HL-60 (cell line): Measurements from ENCODE around the gene MYLK3.
A peak's percentile ranks its signal among the peaks of the same experiment; 100 is the strongest.

Experiments
- DNase-seq, 2 experiments: peaks; one replicate each; pipeline ENCODE4 v3.0.0-alpha.2; 2010 to 2020; ENCODE audit warnings: low read depth in 1 of 2, low spot score in 1 of 2
- H3K27ac ChIP-seq: fragments of 250-450 bp; sonication (Bioruptor Pico); replicated peaks from 2 replicates; pipeline ENCODE4 v1.5.1; 2020; ENCODE audit warnings: mild to moderate bottlenecking, moderate library complexity
- H3K27me3 ChIP-seq: fragments of 250-450 bp; sonication (Bioruptor Pico); 2 replicates; pipeline ENCODE4 v1.5.1; 2021; ENCODE audit warnings: mild to moderate bottlenecking, moderate library complexity; ENCODE audit not compliant: insufficient read depth, poor library complexity, severe bottlenecking
- H3K4me3 ChIP-seq: replicated peaks from 2 replicates; pipeline ENCODE4 v1.5.1; 2011; ENCODE audit warnings: mild to moderate bottlenecking, control low read depth, low read length; ENCODE audit not compliant: insufficient read depth
- CTCF ChIP-seq: IDR thresholded peaks from one replicate; pipeline ENCODE4 v1.5.1; 2011; ENCODE audit warnings: low read length, control low read depth, inconsistent platforms; ENCODE audit not compliant: insufficient read depth
- GABPA ChIP-seq: IDR thresholded peaks from 2 replicates; pipeline ENCODE4 v1.6.1; 2012; ENCODE audit warnings: low read depth
- POLR2AphosphoS5 ChIP-seq: IDR thresholded peaks from 2 replicates; pipeline ENCODE4 v1.6.1; 2012; ENCODE audit warnings: low read depth
- REST ChIP-seq: IDR thresholded peaks from 2 replicates; pipeline ENCODE4 v1.6.1; 2012; ENCODE audit warnings: low read depth; ENCODE audit not compliant: insufficient replicate concordance
- SPI1 ChIP-seq: IDR thresholded peaks from 2 replicates; pipeline ENCODE4 v1.6.1; 2012; ENCODE audit warnings: low read depth, mild to moderate bottlenecking, borderline replicate concordance

Gene MYLK3

GRCh38 chr16:46793841-46794240, 45.7 kb upstream of the MYLK3 start:
- Histone ChIP-seq H3K27me3 (no peaks in the 10 kb centered on the region), H3K4me3 (no peak overlapping the region)
- DNase-seq: no peak

GRCh38 chr16:46790599-46791270, 42.6 kb upstream of the MYLK3 start:
- H3K27me3 ChIP-seq: no peaks in the 10 kb centered on the region
- no peak for TF ChIP-seq REST
- no peak for TF ChIP-seq POLR2AphosphoS5
- TF ChIP-seq SPI1: no peak
- no peak for TF ChIP-seq CTCF
- no peak for TF ChIP-seq GABPA
- peak overlapping the region; percentile 79; the same call in 1 of the 2 replicates for H3K4me3 ChIP-seq
- H3K27ac ChIP-seq: no peak overlapping the region
- DNase-seq: no peak

More at GRCh38 chr16:46793841-46794240, 45.7 kb upstream of the MYLK3 start:
- no peak overlapping the region for H3K27ac ChIP-seq
- TF ChIP-seq POLR2AphosphoS5: no peak
- TF ChIP-seq REST: no peak
- no peak for TF ChIP-seq GABPA
- no peak for TF ChIP-seq CTCF
- TF ChIP-seq SPI1: no peak

GRCh38 chr16:46789499-46790414, 41.6 kb upstream of the MYLK3 start:
- peak; percentile 57 to 79 for DNase-seq
- peak overlapping the region; percentile 79 for H3K4me3 ChIP-seq

More at GRCh38 chr16:46789499-46790414, 41.6 kb upstream of the MYLK3 start:
- TF ChIP-seq POLR2AphosphoS5 (peak; percentile 78), CTCF (no peak)
- Histone ChIP-seq H3K27ac (peak overlapping the region; percentile 65), H3K27me3 (no peaks in the 10 kb centered on the region)
